ENCODE results near the gene NDUFS7. TPM values are rescaled to one million over a fixed set of nuclear protein-coding genes. Genes with fewer than 3 reads are reported as not detected.

The NDUFS7 gene
- total RNA-seq, result 100 to 1,000 TPM; 147 to 202 TPM

GRCh38 chr19:1383312-1384084 is at the start of gene NDUFS7:
Gene NDUFS7, plus strand, starts transcription at chr19:1383907. Its CDS starts 20 bp downstream, at chr19:1383927.
- H3K4me3 ChIP-seq, result peak within 1 kb of the TSS; percentile 87 to 97
- no peaks in the 10 kb centered on the region for H3K27me3 ChIP-seq (replicated peaks; ENCODE audit: insufficient read depth)
- WGBS, result 0% methylated on average over 54 of the region's 90 CpGs
- intact Hi-C loops (cut with DNase I), result no loop called here
- DNase-seq (ENCODE audit: low spot score), result peak; percentile 89
- peaks cover 9% of the 10 kb centered on the region for H3K4me1 ChIP-seq (replicated peaks)
- peak within 1 kb of the TSS; percentile 82 to 87 for H3K27ac ChIP-seq
- no peaks in the 10 kb centered on the region for H3K9me3 ChIP-seq
- TF ChIP-seq POLR2A (IDR thresholded peaks at IDR 0.05), result peak; percentile 54
- TF ChIP-seq CTCF (IDR thresholded peaks at IDR 0.05), result peak in 2 of 4 experiments; percentile 53 to 70
- TF ChIP-seq POLR2AphosphoS5 (IDR thresholded peaks at IDR 0.05), result peak; percentile 95
- no peaks in the 10 kb centered on the region for H3K36me3 ChIP-seq

GRCh38 chr19:1336079-1336684 is 47.5 kb upstream of the NDUFS7 start:
- no peak overlapping the region for H3K4me3 ChIP-seq
- no peak for DNase-seq (ENCODE audit: low spot score)
- TF ChIP-seq POLR2AphosphoS5 (IDR thresholded peaks at IDR 0.05) (no peak), CTCF (IDR thresholded peaks at IDR 0.05) (no peak), POLR2A (IDR thresholded peaks at IDR 0.05) (no peak)
- no peak overlapping the region for H3K27ac ChIP-seq
- no peaks in the 10 kb centered on the region for H3K9me3 ChIP-seq
- no peaks in the 10 kb centered on the region for H3K36me3 ChIP-seq
- no peaks in the 10 kb centered on the region for H3K27me3 ChIP-seq (replicated peaks; ENCODE audit: insufficient read depth)
- H3K4me1 ChIP-seq (replicated peaks), result no peaks in the 10 kb centered on the region
- WGBS, result 87% methylated on average over 22 of the region's 22 CpGs
- intact Hi-C loops (cut with DNase I), result no loop called here

- no peak overlapping the region for H3K27ac ChIP-seq
- H3K9me3 ChIP-seq, result no peaks in the 10 kb centered on the region
- intact Hi-C loops (cut with DNase I), result no loop called here
- TF ChIP-seq POLR2A (IDR thresholded peaks at IDR 0.05), result no peak
- TF ChIP-seq POLR2AphosphoS5 (IDR thresholded peaks at IDR 0.05), result no peak
- no peak for TF ChIP-seq CTCF (IDR thresholded peaks at IDR 0.05)
- H3K4me1 ChIP-seq (replicated peaks), result no peaks in the 10 kb centered on the region
- WGBS, result 80% methylated on average over 28 of the region's 28 CpGs
- no peak for DNase-seq (ENCODE audit: low spot score)
- H3K4me3 ChIP-seq, result no peak overlapping the region
- no peaks in the 10 kb centered on the region for H3K27me3 ChIP-seq (replicated peaks; ENCODE audit: insufficient read depth)
- H3K36me3 ChIP-seq, result no peaks in the 10 kb centered on the region
Observed at GRCh38 chr19:1340681-1341469, 42.8 kb upstream of the NDUFS7 start.

- Histone ChIP-seq H3K27me3 (replicated peaks; ENCODE audit: insufficient read depth) (no peaks in the 10 kb centered on the region), H3K9me3 (no peaks in the 10 kb centered on the region), H3K4me3 (no peak overlapping the region), H3K27ac (no peak overlapping the region), H3K4me1 (replicated peaks) (no peaks in the 10 kb centered on the region), H3K36me3 (no peaks in the 10 kb centered on the region)
- 26% methylated on average over 7 of the region's 7 CpGs for WGBS
- no peak for DNase-seq (ENCODE audit: low spot score)
- intact Hi-C loops (cut with DNase I), result no loop called here
- TF ChIP-seq POLR2A (IDR thresholded peaks at IDR 0.05) (no peak), POLR2AphosphoS5 (IDR thresholded peaks at IDR 0.05) (no peak), CTCF (IDR thresholded peaks at IDR 0.05) (no peak)
Observed at GRCh38 chr19:1343041-1343440, 40.7 kb upstream of the NDUFS7 start.

Measured in prostate gland (tissue), 2 donors.